Hypothalamus (tissue), 51 donors: ENCODE measurements around the gene AK3.

Experiments used
- DNase-seq, 51 donors: peaks; one replicate each; lab custom pipeline; 2025; lab: John Stamatoyannopoulos, UW

The AK3 gene

DNA sequence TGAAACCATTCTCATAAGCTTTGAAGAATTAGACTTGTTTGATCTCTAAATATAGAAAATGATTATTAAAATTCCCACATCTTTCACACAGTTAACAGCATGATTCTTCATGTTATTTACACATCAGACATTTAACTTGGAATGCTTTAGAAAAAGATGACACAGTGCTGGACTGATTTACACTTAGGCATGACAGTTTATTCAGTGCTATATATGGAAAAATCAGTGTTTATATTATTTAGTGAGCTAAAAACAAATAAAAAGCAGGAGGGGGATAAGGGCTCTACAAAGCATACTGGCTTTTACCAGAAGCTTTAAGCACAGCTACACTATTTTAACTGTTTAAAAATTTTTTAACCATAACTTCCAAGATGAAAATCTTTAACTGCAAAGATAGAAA lies 31.6 kb downstream of the AK3 start:
- no peak for DNase-seq

DNA sequence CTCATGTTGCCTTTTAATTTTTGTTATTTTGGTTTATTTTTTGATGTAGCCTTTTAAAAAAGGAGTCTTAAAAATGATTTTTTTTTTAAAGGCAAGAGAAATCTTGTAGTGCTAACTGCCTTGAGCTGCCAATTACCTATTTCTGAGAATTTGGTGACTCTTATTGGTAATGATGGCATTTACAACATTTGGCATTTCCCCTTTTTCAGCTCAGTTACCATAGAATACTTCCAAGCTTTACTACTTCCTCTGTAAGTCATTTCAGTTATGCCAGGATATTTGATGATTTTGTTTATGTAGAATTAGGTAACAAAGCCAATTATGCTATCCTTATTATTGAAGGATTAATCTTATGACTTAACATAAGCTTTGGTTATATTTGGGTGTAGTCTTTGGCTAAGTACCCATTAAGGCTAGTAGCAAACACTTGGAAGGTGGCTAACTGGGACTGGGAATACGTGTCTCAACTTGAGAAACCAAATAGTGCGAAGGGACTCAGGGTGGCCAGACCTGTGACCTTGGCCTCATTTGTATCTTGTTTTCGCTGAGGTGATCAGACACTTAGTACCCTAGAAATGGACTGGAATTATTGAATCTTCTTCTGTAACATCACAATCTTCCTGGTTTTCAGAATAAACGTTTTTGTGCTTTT lies 33.9 kb downstream of the AK3 start:
- DNase-seq: no peak

DNA sequence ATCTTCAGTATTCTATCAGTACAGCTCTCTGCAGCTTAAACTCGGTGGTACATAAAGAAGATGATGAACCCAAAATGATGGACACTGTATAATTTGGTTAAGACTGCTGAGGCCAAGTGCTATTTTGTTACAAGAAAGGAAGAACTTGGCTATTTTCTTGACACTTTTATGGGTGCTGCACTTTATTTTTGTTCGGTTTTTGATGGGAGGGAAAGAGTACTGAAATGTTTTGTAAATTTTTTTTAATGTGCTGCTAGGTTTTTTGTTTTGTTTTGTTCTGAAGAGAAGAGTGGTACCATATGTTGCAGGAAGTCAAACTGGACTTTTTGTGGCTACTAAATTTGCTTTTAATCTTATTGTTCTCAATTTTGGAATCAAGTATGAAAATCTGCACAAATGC lies 35.0 kb downstream of the AK3 start:
- no peak for DNase-seq

DNA sequence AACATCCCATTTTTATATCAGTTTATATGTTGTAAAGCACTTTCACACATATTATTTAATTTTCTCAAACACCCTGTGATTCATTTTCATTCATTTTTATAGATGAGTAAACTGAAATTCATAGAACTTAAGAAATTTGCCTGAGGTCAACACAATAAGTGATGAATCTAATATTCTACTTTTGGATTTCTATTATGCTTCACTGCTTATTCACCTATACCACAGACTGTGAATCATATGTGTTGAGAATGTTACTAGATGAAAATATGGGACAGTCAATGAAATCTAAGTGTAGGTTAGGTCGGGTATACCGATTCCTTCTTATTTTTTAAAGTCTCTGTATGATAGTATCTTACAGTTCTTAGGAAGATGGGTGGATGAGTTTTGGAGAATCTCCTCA lies 36.9 kb downstream of the AK3 start:
- DNase-seq: no peak

DNA sequence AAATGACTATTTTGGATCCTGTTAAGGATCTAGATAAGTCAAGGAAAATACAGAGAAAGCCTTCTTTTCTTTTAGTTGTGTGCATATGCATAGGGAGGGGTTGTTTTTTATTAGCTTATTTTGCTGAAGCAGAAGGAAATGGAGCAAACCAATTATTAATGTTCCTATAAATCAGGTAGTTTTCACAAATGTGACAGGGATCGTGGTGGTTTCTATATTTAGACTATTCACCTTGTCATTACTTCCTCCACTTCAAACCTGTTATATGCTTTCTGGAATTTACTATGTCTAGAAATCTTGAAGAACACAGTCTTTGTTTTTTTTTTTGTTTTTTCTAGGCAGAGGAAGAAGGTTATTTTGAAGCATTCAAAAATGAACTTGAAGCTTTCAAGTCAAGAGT lies 39.5 kb downstream of the AK3 start:
- no peak for DNase-seq

DNA sequence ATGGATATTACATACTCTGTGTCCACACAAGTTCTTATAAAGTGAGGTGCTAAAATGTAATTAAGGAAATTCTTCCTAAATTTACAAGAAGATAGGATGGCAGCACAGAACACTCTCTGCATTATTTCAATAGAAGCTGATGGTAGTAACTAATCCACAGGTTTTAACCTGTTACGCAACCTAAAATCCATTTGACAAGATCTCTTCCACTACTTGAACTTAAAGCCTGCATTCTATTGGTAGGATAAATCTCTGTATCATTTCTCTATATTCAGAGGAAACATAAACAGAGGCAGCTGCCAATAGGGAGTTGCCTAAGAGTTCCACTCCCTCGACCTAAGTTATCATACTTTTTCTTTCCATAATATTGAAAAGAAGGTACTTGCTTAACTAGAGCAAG lies 40.1 kb downstream of the AK3 start:
- no peak for DNase-seq

DNA sequence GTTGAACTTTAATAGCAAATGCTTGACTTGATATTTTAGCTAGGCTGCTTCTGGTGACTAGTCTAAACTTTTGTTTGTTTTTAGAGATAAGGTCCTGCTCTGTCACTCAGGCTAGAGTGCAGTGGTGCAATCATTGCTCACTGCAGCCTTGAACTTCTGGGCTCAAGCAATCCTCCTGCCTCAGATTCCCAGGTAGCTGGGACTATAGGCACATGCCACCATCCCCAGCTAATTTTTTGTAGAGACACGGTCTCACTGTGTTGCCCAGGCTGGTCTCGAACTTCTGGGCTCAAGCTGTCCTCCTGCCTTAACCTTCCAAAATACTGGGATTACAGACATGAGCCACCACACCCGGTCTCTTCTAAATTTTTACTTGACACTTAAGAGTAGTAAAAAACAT lies 40.9 kb downstream of the AK3 start:
- DNase-seq: no peak

DNA sequence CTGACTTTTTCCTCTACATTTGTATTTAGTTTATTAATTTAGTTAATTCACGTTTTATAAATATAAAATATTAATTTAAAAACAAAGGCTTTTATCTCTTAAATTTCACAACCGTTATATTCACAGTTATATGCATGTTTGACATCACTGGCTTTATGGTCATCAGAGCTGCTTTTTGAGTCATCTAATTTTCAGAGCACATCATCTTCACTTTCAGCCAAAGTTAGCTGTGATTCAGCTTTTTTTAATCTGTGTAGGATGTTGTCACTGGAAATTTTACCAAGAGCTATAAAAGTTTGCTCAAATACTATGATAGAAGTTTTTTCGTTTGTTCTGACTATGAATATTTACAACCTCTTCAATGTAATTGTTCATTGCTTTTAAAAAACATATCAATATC lies 49.2 kb downstream of the AK3 start:
- DNase-seq: no peak

DNA sequence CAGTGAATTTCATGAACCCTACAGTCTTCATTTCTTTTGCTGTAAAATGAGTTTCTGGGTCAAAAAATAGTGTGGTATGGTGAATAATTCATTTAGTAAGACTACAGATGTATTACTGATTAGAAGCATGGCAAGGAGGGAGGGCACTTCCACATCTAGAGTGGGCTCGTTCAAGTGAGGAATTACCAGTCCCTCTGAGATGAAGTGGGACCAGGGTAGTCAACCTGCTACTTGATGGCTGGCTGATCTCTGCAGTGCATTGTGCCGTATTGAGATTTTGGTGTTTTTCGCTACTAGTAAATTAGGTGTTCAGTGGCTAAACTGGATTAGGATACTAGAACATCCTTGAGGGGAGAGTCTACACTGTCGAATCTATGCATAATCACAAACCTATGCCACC lies 50.9 kb downstream of the AK3 start:
- DNase-seq: no peak

DNA sequence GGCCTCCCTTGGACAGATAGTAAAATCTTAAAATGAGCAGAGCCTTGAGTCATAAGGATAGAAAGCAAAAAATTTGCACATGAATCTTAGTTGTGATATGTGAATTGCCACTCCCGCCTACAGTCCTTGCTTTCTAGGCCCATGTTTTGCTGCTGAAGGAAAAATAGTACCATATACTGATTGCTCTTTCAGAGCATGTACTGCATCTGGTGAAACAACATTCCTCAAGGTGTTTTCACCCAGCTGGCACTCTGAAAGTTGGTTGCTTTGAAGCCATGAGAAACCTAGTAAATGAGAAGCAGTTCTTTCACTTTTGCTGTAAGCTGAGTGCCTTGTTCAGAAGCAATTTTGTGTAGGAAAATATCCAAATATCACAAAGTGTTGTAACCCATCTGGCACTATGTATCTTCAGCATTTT lies 51.3 kb downstream of the AK3 start:
- DNase-seq: no peak

DNA sequence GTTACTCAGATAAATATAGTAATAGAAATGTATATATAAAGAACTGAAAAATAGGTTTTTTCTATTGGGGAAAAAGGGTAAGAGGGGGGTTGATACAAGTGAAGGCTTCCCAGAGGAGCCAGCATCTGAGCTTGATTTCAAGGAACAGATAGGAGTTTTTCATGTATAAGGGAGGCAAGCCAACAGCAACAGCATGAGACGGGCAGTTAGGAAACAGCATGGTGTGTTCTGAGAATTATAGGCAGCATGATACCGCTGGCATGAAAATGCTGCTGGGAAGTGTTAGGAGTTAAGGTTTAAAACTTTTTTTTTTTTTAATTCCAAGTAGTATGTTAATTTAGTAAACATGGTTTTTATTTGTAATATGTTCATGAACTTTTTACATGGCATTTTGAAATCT lies 52.0 kb downstream of the AK3 start:
- no peak for DNase-seq

DNA sequence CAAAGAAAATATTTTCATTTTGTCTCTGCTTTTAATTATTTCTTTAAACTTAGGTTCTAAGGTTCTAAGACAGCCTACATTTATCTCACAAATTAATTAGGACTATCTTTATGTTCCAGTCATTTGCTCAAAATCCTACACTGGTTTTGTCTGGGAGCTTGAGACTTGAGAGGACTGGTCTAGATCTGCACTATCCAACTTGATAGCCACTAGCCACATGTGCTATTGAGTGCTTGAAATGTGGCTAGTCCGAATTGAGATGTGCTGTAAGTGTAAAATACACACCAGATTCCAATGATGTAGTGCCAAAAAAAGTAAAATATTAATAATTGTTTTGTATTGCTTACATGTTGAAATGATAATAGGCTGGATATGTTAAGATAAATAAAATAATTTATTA lies 54.4 kb downstream of the AK3 start:
- DNase-seq: no peak

DNA sequence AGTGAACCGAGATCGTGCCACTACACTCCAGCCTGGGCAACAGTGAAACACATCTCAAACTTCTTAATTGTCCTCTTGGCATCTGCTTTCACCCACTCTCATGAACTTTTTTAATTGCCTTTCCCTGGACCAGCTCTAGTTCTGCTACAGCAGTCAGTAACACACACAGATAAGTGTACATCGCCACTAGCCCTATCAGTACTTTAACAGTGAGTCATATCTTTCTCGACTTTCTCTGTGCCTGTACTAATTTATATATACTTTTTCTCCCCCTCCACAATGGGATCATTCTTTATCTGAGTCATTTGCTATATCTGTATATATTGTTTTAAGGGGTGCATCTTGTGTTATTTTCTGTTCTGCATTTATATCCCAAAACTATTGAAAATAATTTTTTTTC lies 54.9 kb downstream of the AK3 start:
- no peak for DNase-seq

DNA sequence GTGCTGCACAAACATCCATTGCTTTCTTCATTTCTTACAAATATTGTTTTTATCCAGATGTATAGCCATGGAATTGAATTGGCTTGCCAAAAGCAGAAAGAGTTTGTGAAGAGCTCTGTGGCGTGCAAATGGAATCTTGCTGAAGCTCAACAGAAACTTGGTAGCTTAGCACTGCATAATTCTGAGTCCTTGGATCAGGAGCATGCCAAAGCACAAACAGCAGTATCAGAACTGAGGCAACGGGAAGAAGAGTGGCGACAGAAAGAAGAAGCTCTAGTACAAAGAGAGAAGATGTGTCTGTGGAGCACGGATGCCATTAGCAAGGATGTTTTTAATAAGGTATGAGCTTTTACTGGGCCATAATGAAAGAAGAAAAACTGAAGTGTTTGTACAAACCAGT lies 56.2 kb downstream of the AK3 start:
- no peak for DNase-seq

DNA sequence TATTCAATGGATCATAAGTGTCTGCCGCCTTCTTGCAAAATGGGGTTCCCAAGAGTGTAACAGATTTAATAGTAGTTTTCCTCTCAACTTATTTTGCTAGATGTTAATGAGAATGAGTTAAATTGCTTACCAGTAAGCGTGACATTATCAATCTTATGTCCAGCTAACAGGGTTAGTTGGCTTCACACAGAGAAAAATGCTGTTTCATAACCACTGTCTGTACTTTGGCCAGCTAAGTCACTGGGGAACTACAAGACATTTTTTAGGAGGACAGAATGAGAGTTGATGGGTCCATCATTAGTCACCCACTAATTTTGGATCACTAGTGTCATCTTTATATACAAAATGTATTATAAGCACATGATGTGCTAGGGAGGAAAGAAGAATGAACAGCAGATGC lies 60.3 kb downstream of the AK3 start:
- no peak for DNase-seq

DNA sequence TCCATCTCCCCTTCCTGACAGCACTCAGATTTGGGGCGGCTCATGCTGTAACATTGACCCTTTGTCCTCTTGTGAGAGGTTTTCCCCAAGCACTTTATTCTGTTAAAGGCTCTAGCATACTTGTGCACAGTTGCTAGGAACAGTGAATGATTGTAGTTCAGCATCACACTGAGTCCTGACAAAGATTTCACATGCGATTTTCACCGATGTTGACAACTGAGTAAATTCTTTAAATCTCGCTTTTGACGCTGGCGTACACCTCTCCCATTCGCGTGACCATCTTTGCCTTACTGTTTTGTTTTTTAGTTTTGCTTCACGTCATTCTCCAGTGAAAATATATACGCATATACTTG lies 60.9 kb downstream of the AK3 start:
- DNase-seq: peak in 2 of 51 donors; percentile 56 to 75

DNA sequence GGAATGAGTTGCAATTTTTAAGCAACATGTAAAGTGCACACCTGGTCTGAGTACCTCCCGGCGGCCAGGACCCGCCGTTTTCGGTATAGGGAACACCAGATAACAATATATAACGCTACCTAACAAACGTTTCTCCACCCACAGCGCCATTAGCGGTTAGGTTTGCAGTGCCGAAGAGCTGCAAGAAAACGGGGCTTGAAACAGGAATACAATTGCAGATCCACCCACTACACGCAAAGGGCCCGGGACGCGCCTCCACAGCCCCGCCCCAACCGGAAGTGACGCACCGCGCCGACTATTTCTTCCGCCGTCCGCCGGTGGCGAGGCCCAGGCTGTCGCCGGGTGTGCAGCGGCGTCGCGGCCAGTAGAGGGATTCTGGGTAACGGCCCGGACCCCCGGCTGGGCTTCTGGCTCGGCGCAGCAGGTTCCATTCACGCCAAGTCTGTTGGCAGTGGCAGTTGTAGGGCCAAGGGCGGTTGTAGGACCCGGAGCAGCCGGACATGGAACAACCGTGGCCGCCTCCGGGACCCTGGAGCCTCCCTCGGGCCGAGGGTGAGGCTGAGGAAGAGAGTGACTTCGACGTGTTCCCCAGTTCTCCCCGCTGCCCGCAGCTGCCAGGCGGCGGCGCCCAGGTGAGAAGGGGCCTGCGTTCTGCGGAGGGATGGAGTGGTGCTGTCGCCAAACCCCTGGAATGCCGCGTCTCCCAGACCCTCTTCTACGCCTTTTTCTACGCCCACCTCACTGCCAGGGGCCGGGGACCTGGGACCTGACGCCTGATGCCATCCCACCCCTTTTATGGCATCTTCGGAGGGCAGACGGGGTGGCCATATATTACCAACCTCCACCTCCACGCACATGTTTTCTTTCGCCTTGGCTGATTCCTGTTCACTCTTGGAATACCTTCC lies 61.5 kb downstream of the AK3 start, which contains the start of gene CDC37L1:
Gene CDC37L1 (plus strand): TSS at position 302 of the 905 bp plus-strand sequence. CDS start 199 bp downstream, at position 501.
- DNase-seq: peak; percentile 79 to 99 (median 96)

DNA sequence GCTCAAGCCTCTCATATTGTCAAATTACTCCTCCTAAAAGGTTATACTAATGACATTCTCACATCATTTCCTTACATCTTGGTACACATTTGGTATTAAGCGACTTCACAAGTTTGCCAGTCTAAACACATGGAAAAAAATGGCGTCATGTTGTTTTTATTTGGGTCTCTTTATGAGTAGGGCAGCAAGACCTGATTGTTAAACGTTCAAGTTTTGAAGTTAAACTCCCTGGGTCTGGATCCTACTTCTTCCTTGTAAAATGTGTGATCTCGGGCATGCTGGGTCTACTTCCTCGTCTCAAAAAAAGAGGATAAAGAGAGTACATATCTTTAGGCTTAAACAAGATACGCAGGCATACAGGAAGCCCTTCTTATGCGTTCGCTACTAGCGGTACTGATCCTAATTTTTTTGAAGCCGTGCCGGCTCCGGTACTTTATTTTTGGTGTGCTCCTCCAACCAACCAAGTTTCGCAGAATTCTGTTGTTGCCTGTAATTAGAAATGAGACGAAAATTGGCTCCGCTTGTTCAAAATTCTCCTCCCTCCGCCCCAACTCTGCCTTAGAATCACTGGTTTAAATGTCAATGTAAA lies 62.2 kb downstream of the AK3 start:
- DNase-seq: peak in 4 of 51 donors; percentile 15 to 72 (median 51)

DNA sequence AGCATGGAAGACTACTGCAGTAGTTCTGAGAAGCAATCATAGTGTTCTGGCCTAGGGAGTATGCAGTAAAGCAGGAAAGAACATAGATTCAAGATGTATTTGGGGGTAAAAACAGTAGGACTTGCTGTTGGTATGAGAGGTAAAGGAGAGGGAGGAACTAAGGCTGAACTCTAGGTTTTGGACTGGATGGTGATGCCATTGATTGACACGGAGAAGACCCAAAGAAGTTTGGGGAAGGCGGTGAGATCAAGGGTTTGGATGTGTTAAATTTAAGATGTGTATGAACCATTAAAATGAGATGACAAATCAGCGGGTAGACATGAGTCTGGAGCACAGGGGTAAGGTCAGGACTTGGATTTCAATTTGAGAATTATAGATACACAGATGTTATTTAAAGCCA lies 63.6 kb downstream of the AK3 start:
- DNase-seq: no peak

DNA sequence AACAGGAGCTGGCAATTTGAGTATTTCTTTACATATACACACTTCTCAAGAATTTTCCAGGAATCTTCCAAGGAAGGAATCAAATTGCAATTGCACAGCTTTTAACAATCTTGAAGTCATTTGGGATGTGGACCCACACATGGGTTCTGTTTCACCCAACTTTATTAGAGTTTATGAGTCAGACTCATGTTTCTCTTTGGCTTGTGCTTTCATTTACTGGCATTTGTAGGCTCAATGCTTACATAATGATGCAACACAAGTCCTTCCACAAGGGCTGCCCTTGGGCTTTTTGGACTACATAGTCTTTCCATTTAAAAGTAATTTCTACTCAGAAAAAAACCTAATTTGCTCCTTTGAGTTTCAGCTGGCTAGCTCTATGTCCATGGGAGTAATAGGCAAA lies 66.2 kb downstream of the AK3 start:
- DNase-seq: no peak

DNA sequence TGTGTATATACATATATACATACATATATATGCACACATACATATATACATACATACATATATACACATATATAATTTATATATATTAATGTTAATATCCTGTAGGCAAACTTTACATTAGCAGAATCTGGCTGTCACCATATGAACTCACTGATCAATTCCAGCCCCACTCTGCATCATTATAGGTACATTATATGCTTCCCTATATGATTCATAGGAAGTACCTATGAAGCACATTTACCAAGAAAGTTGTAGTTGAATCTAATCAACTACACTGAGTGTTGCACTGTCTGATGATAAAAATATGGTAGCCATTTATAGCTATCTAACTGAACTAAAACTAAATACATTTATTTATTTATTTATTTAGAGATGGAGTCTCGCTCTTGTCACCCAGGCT lies 69.3 kb downstream of the AK3 start:
- no peak for DNase-seq

DNA sequence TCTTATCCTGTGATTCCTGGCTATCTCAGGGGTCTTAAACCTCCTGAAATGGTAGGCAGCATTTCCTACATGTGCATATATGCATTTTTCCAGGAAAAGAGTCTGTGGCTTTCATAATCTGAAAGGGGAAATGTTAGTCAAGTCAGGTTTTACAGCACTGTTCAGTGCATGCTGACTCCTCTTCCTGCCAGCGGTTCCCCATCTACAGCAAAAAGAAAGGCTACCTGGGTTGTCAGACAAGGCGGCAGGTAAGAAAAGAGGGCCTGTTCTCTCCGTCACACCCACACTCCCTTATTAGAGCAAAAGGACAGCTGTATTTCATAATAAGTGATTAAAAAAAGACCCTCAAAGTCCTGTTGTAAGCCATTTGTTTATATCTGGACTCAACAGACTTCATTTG lies 70.4 kb downstream of the AK3 start:
- no peak for DNase-seq
